Renal cortex interstitium (tissue), 15 donors: ENCODE data around the gene CCDC183. TPM values are rescaled to one million over a fixed set of nuclear protein-coding genes. Genes with fewer than 3 reads are reported as not detected.
"Not testable (repeated sequence)": the region's sequence is repeated elsewhere in the genome, so short reads cannot be mapped to it uniquely, and the experiment has no call there.

ENCODE experiments used
- DNase-seq, 11 donors: peaks; one replicate each; pipeline ENCODE4 v3.0.0-alpha.2; 2013; ENCODE audit warnings: low read depth in 9 of 11, low spot score in 4 of 11; ENCODE audit errors: extremely low read depth in 1 of 11
- long read RNA-seq, 16 experiments: transcript quantifications; one replicate each; lab custom pipeline, GENCODE V29; 2026
- polyA plus RNA-seq, 3 donors: library from polyadenylated mRNA; unstranded; fragments of 120-200 nt; gene quantifications; one replicate each; pipeline ENCODE4 v1.2.1, GENCODE V29; 2013; ENCODE audit not compliant: insufficient read length in 3 of 3

CCDC183 gene
- polyA plus RNA-seq = 1 to 10 TPM; 3.1 to 7.4 (median 5.8) TPM
- long read RNA-seq, donor 1, partial matches to known transcripts = 7 of 7 reads
- long read RNA-seq, donor 1, other reads (novel, unspliced or antisense) = 0 of 7 reads
- long read RNA-seq, donor 2 = 0 reads
- long read RNA-seq, donor 3 = 0 reads
- long read RNA-seq, donor 4 = 0 reads
- long read RNA-seq, donor 5 = 0 reads
- long read RNA-seq, donor 6 = 0 reads
- long read RNA-seq, donor 7 = 0 reads
- long read RNA-seq, donor 8 = 0 reads
- long read RNA-seq, donor 9 = 0 reads
- long read RNA-seq, donor 10 = 0 reads
- long read RNA-seq, donor 11 = 0 reads
- long read RNA-seq, donor 12 = 0 reads
- long read RNA-seq, donor 13 = 0 reads
- long read RNA-seq, donor 14 = 0 reads
- long read RNA-seq, donor 15 = 0 reads
- long read RNA-seq, donor 16 = 0 reads

DNA sequence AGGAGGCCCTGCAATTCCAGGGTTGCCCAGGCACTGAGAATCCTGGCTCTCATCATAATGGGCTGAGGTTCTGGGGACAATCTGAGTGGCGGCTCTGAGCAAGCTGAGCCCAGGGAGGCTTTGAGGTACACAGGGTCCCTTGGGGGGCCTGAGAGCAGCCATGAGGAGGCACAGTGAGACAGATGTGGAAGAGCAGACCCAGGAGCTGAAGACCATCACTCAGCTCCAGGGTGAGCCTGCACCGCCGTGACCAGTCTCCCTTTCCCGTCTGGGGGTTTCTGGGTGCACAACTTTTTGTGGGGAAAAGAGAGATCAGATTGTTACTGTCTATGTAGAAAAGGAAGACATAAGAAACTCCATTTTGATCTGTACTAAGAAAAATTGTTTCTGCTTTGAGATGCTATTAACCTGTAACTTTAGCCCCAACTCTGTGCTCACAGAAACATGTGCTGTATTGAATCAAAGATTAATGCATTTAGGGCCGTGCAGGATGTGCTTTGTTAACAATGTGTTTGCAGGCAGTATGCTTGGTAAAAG is at the start of gene CCDC183:
TSS of gene CCDC183 (plus strand) at position 101 of the 537 bp plus-strand sequence. CDS start at position 161, 60 bp downstream.
- DNase-seq = no peak

DNA sequence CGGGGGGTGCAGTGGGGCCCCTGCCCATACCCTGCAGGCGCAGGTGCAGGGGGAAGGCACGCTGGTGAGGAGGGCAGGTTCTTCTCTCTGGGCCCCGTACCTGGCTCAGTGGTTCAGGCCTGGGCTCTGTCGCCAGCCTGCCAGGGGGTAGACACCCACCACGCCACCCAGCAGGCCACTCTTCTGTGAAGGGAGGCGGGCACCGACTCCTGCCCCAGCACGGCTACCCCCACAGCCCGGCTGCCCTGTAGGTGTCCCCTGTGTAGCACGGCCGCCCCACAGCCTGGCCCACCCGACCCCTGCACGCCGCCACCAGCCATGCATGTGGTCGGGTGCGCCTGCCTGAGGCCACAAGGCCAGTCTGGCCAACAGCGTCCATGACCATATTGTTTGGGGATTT is 49.5 kb upstream of the CCDC183 start:
- no peak for DNase-seq

DNA sequence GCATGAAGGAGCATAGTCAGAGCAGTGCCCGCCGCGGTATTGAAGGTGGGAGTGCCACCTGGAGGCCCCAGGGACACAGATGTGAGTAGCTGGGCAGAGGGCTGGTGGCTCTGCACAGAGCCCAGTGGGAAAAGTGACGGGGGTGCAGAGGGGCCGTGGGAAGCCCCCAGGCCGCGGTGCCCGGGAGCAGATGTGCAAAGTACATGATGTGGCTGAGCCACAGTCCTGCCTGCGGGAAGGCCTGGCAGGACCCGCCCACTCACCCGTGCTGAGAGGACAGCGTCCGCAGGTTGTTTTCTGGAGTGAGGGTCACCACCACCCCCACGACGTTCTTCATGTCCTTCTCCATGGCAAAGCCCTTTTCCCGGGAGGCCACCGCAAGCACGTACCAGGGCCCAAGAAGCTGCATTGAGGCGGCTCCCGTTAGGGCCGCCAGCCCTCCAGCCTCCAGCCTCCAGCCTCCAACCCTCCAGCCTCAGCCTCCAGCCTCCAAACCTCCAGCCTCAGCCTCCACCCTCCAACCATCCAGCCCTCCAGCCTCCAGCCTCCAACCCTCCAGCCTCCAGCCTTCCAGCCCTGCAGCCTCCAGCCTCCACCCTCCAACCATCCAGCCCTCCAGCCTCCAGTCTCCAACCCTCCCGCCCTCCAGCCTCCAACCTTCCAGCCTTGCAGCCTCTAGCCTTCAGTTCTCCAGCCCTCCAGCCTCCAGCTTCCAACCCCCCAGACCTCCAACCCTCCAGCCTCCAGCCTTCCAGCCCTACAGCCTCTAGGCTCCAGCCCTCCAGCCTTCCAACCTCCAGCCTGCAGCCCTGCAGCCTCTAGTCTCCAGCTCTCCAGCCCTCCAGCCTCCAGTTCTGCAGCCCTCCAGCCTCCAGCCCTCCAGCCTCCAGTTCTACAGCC is 48.7 kb upstream of the CCDC183 start:
- no peak for DNase-seq

DNA sequence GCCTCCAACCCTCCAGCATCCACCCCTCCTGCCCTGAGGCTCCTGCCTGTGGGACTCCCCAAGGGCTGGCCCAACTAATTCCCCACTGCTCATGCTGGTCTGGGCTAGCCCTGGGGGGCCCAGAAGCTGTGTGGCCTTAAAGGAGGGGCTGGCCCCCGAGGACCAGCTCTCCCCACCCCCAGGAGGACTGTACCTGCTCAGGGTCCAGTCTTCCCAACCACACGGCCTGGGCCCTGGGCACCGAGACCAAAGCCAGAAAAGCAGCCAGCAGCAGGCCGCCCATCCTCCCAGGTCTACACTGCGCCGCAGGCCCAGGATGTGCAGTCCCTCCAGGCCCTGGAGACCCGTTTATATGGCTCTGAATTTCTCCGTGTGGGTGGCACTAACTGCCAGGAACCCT is 47.9 kb upstream of the CCDC183 start, which contains the start of gene LCN6:
TSS of gene LCN6 (minus strand) at position 325 of the 400 bp plus-strand sequence. CDS start at position 283, 42 bp downstream.
- DNase-seq = no peak

DNA sequence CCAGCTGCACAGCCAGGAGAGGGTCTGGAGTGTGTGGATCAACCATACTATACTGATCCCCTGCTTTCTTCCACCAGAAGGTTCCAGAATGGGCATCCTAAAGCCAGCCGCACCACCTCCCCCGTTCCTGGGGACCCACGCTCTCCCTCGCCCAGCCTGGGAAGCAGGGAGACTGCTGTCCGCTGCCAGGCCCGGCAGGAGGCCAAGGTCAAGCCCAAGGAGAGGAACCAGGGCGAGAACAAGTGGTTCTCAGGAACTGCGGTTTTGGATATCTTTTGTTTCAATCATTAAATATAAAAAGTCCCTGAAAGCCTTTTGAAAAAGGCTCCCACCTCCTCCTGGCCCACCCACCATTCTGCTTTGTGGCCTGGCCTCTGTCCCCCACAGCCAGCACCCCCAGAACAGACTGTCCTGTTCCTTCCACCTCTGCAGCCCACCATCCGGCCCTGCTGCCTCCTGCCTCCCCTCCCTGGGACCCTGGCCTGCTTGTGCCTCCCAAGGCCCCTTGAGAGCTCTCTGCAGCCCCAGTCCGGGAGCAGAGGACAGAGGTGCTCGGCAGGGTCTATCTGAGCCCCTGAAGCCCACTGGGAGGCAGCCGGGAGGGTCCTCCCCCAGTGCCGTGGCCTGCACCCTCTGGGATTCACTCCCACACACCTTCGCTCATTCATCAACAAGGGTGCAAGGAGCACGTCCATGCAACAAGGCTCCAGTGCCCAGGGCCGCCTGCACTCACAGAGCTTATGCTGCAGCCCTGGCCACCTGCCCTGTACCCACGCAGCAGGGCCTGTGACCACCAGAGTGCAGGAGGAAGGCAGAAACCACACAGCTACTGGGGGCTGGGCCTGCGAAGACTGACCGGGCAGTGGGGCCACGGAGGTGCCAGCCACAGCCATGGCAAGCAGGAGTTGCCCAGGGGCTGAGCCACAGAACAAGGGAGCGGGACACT is 47.2 kb upstream of the CCDC183 start:
- DNase-seq = no peak

DNA sequence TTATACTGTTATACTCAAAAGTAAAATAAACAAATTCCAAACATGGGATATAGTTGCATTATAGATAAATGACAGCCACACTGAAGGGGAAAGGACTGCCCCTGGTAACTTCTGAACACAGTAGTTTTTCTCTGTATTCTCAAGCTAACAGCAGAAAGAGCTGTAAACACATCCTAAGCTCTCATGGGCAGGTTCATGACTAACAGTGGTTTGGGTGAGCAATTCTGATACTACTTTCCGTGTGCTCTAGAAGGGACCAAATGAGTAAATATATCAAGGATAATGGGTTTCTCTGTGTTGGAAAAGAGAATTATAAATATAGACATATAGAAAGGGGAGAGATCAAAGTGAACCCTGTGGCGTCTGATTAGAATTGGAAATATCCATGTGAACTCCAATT is 45.6 kb upstream of the CCDC183 start:
- DNase-seq = no peak

DNA sequence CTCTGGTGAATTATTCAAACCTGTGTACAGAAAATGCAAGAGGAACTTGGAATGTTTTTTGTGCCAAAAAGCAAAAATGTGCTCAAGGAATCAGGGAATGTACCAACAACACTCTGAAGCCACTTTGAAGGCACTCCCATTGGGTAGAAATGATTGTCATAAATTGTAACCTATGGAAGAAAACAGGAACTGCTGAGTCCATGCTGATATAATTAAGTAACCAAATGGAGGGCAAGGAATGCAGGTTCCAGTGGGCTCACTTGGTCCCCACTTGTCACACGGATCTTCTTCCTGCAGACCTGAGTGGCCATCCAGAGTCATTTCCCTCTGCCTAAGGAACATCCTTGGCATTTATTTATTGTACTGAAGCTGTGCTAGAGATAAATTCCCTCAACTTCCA is 44.9 kb upstream of the CCDC183 start:
- no peak for DNase-seq

DNA sequence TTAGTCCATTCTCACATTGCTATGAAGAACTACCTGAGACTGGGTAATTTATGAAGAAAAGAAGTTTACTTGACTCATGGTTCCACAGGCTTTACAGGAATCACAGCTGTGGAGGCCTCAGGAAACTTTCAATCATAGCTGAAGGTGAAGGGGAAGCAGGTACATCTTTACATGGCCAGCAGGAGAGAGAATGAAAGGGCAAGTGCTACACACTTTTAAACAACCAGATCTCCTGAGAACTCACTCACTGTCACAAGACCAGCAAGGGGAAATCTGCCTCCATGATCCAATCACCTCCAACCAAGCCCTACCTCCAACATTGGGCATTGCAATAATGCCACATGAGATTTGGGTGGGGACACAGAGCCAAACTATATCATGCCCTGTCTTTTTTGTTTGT is 44.3 kb upstream of the CCDC183 start:
- no peak for DNase-seq

DNA sequence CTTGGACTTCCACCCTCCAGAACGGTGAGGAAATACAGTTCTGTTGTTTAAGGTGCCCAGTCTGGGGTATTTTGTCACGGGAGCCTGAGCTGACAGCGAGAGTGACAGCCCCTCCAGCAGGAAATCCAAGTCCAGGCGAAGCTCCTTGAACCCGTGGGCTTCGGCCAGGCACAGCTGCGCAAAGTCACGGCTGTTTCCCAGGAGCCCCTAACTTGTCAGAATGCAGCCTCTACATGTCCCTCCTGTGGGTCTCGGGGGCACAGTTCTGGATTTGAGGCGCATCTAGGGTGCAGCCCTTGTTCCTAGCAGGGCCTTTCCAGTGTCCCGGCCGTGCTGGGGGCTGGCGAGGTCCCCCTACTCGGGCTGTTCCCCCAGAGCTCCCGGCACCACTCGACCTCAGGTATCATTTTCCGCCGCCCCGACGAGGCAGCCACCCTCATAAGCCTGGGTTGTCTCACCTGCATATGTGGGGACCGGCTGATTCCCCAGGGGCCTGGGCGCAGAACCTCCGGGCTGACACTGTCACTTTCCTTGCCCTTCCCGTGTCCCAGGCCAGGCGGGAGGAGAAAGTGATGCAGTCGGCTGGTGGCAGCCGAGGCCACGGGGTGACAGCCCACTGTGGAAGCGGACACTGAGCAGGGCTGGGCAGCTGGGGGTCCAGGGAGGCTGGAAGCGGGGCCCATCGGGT is 42.6 kb upstream of the CCDC183 start:
- no peak for DNase-seq

DNA sequence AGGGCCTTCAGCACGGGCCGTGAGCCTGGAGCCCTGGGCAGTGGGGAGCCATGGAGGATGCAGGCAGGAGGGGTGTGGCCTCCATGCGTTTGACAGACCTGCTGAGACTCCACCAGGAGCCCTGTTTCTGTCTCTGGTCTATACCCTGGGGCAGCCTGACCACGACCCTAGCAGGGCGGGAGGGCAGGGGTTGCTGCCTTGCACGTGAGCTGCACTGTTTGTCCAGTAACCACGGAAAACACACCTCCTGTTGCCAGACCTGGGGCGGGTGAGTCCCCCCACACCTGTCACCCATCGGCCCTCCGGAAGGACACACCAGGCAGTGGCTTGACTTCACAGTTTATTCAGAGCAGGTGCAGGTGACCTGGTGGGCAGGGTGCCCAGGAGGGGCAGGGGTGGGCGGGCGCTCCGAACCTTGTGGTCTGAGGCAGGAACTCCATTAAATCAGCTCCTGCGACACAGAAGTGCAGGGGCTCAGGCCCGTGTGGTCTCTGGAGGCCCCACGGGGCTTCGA is 42.0 kb upstream of the CCDC183 start:
- DNase-seq = no peak

DNA sequence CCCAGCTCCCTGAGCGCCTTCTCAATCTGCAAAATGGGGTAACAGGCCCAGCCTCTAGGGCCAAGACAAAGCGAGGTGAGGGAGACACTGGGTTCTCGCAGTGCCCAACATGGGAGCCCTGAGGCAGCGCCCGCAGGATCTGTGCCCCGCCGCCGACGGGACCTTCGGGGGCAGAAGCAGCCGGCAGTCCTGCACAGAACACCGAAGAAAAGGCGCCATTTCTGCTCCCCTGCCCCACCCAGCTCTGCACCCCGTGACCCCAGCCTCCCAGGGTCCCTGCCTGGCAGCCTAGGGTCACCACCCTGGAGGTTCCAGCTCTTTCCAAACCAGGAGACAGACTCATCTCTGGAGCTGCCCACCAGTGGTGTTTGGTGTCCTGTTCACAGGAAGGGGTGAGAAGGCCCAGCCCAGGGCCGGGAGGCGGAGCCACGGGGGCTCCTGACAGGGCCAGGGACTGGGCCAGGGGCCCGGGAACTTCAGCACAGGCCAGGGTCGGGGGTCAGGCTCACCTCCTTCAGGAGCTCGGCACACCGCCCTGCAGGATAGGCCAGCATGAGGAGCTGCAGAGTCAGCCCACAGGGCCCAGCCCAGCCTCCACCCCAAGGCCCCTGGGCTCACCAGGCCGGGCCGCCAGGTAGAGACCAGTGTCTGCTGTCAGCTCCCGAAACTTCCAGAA is 41.4 kb upstream of the CCDC183 start:
- DNase-seq = no peak

DNA sequence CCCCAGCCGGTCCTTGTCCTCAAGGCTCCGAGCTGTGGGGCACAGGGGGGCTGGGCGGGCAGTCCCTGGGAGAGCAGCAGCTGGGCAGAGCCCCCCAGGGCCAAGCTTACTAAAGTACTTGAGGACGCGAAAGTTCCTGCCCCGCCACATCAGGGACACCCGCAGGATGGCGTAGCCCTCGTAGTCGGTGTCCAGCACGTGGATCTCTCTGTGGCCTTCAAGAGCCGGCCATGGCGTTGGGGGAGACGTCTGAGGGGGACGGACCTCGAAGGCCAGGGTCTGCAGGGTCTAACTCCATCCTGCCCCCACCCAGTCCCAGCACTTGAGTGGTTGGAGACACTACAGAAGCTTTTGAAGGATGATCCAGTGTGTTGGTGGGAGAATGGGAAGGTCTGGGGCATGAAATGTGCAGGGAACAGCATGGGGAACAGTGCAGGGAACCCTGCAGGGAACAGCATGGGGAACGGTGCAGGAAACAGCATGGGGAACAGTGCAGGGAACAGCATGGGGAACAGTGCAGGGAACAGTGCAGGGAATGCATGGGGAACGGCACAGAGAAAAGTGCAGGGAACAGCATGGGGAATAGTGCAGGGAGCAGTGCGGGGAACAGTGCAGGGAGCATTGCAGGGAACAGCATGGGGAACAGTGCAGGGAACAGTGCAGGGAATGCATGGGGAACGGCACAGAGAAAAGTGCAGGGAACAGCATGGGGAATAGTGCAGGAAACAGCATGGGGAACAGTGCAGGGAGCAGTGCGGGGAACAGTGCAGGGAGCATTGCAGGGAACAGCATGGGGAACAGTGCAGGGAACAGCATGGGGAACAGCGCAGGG is 40.6 kb upstream of the CCDC183 start:
- DNase-seq = not testable (repeated sequence)

DNA sequence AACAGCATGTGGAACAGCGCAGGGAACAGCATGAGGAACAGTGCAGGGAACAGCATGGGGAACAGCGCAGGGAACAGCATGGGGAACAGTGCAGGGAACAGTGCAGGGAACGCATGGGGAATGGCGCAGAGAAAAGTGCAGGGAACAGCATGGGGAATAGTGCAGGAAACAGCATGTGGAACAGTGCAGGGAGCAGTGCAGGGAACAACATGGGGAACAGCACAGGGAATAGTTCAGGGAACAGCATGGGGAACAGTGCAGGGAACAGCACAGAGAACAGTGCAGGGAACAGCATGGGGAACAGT is 40.1 kb upstream of the CCDC183 start:
- DNase-seq = no peak

DNA sequence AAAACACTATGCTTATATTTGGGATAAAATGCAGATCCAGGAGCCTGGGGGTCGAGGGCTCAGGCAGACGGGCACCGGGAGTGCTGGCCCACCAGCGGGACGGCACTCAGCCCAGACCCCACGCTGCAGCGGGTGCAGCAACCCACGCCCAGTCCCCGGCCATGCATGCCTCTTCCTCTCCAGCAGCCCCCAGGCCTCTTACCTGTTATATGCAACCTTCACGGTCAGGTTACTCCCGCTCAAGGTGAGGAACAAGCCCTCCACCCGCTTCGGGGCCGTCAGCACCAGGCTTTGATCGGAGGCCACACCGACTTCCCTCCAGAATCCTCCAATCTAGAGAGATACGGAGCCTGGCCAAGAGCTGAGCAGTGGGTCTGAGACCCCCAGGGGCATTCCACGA is 39.3 kb upstream of the CCDC183 start:
- no peak for DNase-seq

DNA sequence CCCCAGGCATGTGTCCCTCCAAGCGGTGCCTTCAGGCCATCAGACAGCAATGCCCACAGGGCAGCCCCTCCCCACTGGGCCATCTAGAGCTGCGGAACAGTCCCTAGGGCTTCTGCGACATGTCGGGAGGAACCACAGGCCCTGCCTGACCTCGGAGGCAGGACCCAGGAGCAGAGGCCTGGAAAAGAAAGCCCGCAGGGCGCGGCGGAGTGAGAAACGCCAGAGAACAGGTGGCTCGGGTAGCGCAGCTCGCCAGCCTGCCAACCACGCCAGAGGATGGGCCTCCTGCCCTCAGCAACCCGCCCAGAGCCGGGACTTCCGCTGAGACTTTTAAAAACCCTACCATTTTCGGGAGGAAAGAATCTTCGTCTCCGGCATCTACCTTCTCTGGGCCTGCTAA is 38.8 kb upstream of the CCDC183 start:
- DNase-seq = no peak

DNA sequence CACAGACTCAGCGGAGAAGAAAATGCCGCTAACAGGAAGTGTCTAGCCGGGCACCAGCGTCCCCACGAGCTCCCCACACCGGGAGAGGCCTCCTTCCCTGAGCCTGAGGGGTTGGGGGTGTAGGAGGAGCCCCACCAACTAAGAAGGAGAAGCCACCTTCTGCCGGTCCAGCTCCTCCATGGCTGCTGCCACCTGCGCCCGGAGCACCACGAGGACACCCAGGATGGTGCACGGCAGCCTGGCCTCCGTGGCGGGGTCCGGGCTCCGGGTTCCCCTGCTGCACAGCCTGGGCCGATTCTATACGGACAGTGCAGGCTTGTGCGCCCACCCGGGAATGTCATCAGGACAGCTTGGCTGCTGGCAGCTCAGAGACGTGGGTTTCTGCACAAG is 38.4 kb upstream of the CCDC183 start:
- DNase-seq = no peak

DNA sequence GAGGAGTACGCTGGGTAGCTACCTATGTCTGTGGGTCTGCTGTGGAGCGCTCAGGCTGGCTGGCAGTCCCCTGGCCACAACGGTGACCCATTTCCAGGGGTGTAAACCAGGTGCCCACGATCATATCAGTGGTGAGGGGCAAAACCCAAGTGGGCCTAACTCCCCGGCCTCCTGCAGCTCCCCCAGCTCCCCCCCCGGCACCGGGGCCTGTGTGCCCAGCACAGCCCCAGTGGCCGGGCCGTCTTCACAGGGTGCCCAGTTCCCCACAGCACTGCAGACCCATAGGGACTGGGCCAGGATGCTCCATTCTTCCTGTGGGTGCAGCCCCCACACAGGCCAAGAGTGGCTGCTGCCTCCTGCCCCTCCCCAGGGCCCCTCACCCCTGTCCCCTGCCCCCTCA is 37.1 kb upstream of the CCDC183 start:
- DNase-seq = no peak
